GM19397 (cell line): ENCODE data around the gene DPP10.
"Not testable (repeated sequence)": the region's sequence is repeated elsewhere in the genome, so short reads cannot be mapped to it uniquely, and the experiment has no call there.

Experiments used
- ATAC-seq: cut with Tn5 transposase; IDR thresholded peaks from one replicate; pipeline ENCODE4 v1.9.1; 2021; ENCODE audit warnings: mild to moderate bottlenecking, moderate library complexity; ENCODE audit not compliant: unreplicated experiment

The DPP10 gene

GRCh38 chr2:114442510-114442909 lies at the start of gene DPP10:
Gene DPP10, plus strand, starts transcription at chr2:114442641.
- ATAC-seq = no peak

GRCh38 chr2:114400890-114401289 lies 41.6 kb upstream of the DPP10 start:
- ATAC-seq = no peak

DNA sequence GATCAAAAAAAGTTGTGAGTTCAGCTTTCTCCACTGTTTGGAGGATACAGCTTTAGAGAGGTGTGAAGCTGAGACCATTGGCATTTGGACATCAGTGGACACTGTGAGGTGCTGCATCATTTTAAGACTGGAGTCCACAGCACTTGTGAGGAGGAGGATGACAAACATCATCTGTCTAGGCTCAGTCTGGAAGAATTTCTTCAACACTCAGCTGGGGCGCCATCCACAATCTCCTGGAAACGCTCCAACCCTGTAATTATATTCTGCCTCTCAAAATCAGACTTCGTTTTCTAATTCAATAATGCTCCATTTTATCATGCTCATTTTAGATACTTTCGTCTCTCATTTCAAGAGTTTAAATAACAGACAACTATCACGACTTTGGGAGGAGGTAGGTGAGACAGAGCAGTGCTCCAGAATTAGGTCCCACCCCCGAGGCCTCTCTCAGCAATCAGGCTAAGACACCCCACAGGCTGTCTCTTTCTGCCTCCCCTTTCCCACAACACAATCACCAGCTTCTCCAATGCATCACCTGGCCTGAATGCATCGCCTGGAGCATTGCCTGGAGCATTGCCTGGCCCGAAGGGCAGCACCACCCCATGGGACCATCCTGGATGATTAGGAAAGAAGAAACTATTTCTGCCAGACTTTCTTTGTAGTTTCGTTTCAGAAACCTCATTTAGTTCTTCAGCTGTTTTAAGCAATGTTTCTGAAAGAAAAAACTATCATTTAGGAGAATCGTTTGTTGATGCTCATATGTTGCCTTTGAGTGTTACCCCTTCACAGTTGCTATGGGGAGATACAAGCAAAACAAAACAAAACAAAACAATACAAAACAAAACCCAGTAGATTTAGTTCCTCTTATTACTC lies 37.0 kb upstream of the DPP10 start:
- ATAC-seq = no peak

DNA sequence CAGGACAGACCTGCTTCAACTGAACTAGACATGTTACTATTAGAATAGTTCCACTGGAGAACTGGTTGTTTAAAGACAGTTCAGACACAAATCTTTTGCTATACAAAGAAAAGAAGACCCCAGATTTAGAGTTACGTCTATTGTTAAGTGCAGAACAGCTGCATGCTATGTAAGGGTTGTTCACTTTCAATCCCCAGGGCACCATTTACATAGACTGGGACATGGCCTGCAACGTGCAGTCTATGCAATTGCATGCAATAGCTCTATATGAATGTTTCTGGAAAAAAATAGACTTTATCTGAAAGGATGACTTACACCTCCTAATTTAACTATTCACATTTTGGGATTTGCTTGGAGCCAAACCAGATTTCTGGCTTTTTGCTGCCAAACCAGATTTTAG lies 36.1 kb upstream of the DPP10 start:
- no peak for ATAC-seq

DNA sequence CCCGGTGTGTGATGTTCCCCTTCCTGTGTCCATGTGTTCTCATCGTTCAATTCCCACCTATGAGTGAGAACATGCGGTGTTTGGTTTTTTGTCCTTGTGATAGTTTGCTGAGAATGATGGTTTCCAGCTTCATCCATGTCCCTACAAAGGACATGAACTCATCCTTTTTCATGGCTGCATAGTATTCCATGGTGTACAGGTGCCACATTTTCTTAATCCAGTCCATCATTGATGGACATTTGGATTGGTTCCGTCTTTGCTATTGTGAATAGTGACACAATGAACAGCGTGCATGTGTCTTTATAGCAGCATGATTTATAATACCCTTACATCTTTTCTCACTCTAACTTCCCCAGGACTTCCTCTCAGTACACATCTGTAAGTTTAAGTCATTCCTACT lies 35.1 kb upstream of the DPP10 start:
- not testable (repeated sequence) for ATAC-seq

DNA sequence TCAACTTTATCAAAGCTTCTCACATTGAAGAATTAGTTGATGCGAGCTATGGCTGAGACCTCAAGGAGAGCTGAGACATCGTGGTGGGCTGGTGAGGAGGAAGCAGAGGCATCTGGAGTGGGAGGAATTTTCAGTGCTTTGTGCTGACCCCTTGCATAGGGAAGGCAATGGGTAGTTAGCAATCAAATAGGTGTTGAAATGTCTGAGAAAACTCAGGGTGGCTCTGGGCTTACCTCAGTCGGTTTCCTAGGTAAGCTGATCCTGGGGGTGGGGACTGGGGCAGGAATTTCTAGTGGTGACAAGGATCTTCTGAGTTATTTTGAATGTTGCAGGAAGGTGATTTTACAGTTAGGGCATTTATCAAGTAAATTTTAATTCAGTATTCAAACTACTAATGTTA lies 20.7 kb upstream of the DPP10 start:
- no peak for ATAC-seq

- ATAC-seq = no peak
These were observed 17.7 kb upstream of the DPP10 start for GRCh38 chr2:114424699-114425098.

- ATAC-seq = no peak
These were observed 15.7 kb upstream of the DPP10 start for GRCh38 chr2:114426756-114427155.

GRCh38 chr2:114436329-114436728 lies 6.1 kb upstream of the DPP10 start:
- no peak for ATAC-seq

- no peak for ATAC-seq
These were observed 4.1 kb downstream of the DPP10 start for GRCh38 chr2:114446571-114446970.

GRCh38 chr2:114450639-114451038 lies 8.2 kb downstream of the DPP10 start:
- ATAC-seq = no peak

- no peak for ATAC-seq
These were observed 14.1 kb downstream of the DPP10 start for GRCh38 chr2:114456566-114456965.

- no peak for ATAC-seq
These were observed 15.5 kb downstream of the DPP10 start for GRCh38 chr2:114457956-114458355.

DNA sequence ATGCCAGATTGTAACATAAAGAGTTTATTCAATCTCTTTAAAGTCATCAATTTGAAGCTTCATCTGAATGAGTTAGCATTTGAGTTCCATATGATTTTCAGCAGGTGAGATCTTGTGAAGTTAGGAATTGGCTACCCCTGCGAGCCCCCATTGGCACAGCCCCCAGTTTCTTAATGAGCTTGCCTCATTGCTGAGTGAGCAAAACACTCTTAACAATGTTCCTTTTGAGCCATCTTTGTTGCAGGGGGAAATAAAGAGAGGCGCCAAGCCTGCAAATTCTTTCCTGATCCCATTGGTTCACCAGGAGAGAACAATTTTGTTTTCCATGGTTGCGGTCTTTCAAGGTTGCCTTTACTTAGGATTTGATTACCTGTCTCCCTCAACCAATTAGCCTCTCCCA lies 18.7 kb downstream of the DPP10 start:
- ATAC-seq = no peak

DNA sequence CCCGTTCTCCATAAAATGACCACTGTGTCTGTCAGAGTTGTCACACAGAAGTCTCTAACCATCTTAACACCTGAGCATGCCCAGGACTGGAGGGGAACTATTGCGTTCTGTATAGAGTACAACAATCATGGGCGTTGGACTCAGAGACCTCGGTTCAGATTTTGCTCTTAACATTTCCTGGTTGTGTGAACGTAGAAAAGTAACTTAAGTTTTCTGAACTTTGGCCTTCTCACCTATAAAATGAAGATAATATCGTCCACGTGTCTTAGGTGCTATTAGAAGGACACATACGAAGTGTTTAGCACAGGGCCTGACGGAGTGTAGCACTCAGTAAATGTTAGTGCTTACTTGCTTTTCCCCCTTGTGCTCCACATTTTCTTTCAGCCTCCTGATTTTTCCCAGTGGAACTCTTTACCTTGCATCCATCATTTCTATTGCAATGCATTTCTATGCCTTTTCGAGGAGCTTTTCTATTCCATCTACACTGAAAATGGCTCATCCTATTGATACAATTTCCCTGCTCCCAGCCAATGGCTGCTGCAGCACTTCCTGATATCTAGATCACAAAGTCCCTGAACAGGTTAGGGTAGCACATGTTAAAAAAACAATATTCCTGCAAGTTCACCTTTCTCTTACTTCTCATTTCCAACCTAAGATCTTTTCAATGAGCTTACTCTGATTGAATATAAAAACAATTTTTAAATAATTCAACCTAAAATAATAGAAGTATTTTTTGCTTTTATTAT lies 22.7 kb downstream of the DPP10 start:
- ATAC-seq = no peak

DNA sequence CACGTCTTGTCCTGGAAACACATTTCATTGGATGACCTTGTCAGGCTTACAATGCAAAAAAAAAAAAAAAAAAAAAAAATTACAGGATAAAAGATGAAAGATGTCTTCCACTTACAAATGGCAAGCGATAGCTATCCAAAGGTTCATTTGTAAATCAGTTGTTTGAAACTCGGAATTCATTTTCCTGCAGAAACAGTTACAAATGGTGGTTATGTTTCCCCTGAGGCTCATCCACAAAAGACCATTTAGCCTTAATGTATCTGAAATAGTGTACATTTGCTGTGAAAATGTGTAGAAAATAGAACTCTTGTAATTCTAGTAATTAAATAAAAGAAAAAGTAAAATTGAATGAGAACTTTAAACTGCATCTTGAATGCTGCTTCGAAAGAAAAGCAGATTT lies 25.9 kb downstream of the DPP10 start:
- ATAC-seq = no peak

GRCh38 chr2:114472246-114472645 lies 29.8 kb downstream of the DPP10 start:
- no peak for ATAC-seq

GRCh38 chr2:114472726-114473125 lies 30.3 kb downstream of the DPP10 start:
- ATAC-seq = no peak

GRCh38 chr2:114488841-114489530 lies 46.5 kb downstream of the DPP10 start:
- ATAC-seq = no peak

DNA sequence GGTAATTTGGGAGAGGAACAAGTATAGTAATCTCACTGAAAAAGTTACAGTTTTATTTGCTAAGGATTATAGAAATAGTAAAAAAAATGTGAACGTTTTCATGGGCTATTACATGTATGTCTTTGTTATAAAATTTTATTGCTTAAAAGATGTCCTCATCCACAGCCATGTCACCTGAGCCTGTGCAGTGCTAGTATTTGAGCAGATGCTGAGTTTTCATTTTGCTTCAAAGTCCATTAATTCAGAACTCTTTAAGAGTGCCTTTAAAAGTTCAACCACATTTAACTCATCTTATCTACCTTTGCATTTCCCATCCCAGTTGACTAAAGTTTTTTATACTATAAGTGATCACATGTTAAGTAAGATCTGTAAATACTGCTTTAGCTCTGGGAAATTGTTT lies 52.6 kb downstream of the DPP10 start:
- ATAC-seq = no peak

- no peak for ATAC-seq
These were observed 54.5 kb downstream of the DPP10 start for GRCh38 chr2:114496959-114497358.

GRCh38 chr2:114499101-114499500 lies 56.7 kb downstream of the DPP10 start:
- ATAC-seq = no peak
